Adrenal gland (tissue), 5 donors: ENCODE measurements around the gene INO80.
"Not testable (repeated sequence)": the region's sequence is repeated elsewhere in the genome, so short reads cannot be mapped to it uniquely, and the experiment has no call there.

Experiments used
- POLR2A ChIP-seq, 2 donors: fragments of 450-650 bp; IDR thresholded peaks; one replicate each; pipeline ENCODE4 v1.6.1; 2017; ENCODE audit warnings: antibody characterized with exemption in 2 of 2, mild to moderate bottlenecking in 2 of 2, moderate library complexity in 1 of 2
- TF ChIP-seq, protein P1 (sequence below), 6 experiments: fragments of 450-650 bp in 4 of 6; fragments of 200-600 bp in 2 of 6; sonication (generic) in 1 of 6; IDR thresholded peaks; 1 replicate in 5 of 6; 2 replicates in 1 of 6; pipeline versions ENCODE4 v1.5.1 to v1.8.0; 2016 to 2021; ENCODE audit warnings: antibody characterized with exemption in 6 of 6, mild to moderate bottlenecking in 2 of 6, moderate library complexity in 1 of 6
- donor health status: DM: no; HTN: no; CAD: no.

DNA sequence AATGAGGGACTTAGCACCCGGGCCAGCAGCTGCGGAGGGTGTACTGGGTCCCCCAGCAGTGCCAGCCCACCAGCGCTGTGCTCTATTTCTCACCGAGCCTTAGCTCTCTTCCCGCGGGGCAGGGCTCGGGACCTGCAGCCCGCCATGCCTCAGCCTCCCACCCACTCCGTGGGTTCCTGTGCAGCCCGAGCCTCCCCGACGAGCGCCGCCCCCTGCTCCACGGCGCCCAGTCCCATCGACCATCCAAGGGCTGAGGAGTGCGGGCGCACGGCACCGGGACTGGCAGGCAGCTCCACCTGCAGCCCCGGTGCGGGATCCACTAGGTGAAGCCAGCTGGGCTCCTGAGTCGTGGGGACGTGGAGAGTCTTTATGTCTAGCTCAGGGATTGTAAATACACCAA, 154.3 kb downstream of the INO80 start:
- TF ChIP-seq, protein P1, sequence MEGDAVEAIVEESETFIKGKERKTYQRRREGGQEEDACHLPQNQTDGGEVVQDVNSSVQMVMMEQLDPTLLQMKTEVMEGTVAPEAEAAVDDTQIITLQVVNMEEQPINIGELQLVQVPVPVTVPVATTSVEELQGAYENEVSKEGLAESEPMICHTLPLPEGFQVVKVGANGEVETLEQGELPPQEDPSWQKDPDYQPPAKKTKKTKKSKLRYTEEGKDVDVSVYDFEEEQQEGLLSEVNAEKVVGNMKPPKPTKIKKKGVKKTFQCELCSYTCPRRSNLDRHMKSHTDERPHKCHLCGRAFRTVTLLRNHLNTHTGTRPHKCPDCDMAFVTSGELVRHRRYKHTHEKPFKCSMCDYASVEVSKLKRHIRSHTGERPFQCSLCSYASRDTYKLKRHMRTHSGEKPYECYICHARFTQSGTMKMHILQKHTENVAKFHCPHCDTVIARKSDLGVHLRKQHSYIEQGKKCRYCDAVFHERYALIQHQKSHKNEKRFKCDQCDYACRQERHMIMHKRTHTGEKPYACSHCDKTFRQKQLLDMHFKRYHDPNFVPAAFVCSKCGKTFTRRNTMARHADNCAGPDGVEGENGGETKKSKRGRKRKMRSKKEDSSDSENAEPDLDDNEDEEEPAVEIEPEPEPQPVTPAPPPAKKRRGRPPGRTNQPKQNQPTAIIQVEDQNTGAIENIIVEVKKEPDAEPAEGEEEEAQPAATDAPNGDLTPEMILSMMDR (IDR thresholded peaks at IDR 0.05) = not testable (repeated sequence)
- not testable (repeated sequence) for TF ChIP-seq POLR2A (IDR thresholded peaks at IDR 0.05)
